ENCODE data around the gene PAQR5.

GRCh38 chr15:69346112-69346511, 47.4 kb downstream of the PAQR5 start:
- TF ChIP-seq CTCF (IDR thresholded peaks at IDR 0.05; ENCODE audit: insufficient read depth, low read length, poor library complexity, severe bottlenecking) = no peak
- no peak for TF ChIP-seq EZH2phosphoT487 (conservative IDR thresholded peaks at IDR 0.05; ENCODE audit: low read length)
